Bronchial epithelial cell (primary cell): ENCODE measurements around the gene CHCHD4. TPM values are rescaled to one million over a fixed set of nuclear protein-coding genes. Genes with fewer than 3 reads are reported as not detected.
A peak's percentile ranks its signal among the peaks of the same experiment; 100 is the strongest.

Experiments
- DNase-seq: peaks from one replicate; pipeline ENCODE4 v3.0.0-alpha.2; 2010; ENCODE audit warnings: low read depth
- FAIRE-seq: peaks from 2 replicates; lab custom pipeline; 2011; peaks lifted over from hg19 to GRCh38; lab: Jason Lieb, UNC
- H3K27me3 ChIP-seq: 2 replicates; pipeline ENCODE4 v1.5.1; 2011; ENCODE audit warnings: low read length; ENCODE audit not compliant: control insufficient read depth, insufficient read depth
- H3K36me3 ChIP-seq: 2 replicates; pipeline ENCODE4 v1.5.1; 2011; ENCODE audit warnings: low read length; ENCODE audit not compliant: control insufficient read depth, insufficient read depth
- H3K4me3 ChIP-seq: 2 replicates; pipeline ENCODE4 v1.5.1; 2011; ENCODE audit warnings: mild to moderate bottlenecking, low read depth, low read length, control low read depth
- CTCF ChIP-seq: IDR thresholded peaks from 2 replicates; pipeline ENCODE4 v1.5.1; 2011; ENCODE audit warnings: mild to moderate bottlenecking, moderate library complexity, low read length, control low read depth, inconsistent platforms; ENCODE audit not compliant: insufficient read depth, severe bottlenecking
- total RNA-seq: library from RNA; depleted of rRNA; stranded (reverse); fragments of >200 nt; gene quantifications from 2 replicates; pipeline ENCODE4 v1.2.1, GENCODE V29; 2014

The CHCHD4 gene
- total RNA-seq, 1 donor from 2014 or later = 32.1 TPM

GRCh38 chr3:14137004-14137403 is 12.3 kb upstream of the CHCHD4 start:
- no peak for DNase-seq
- H3K4me3 ChIP-seq = no peak overlapping the region
- no peak for FAIRE-seq
- no peaks in the 10 kb centered on the region for H3K27me3 ChIP-seq
- TF ChIP-seq CTCF = no peak
- peaks cover 46% of the 10 kb centered on the region for H3K36me3 ChIP-seq

GRCh38 chr3:14135581-14135980 is 10.9 kb upstream of the CHCHD4 start:
- H3K36me3 ChIP-seq = peaks cover 52% of the 10 kb centered on the region
- H3K27me3 ChIP-seq = no peaks in the 10 kb centered on the region
- H3K4me3 ChIP-seq = no peak overlapping the region
- DNase-seq (no peak), FAIRE-seq (no peak)
- no peak for TF ChIP-seq CTCF

GRCh38 chr3:14134291-14134690 is 9.6 kb upstream of the CHCHD4 start:
- FAIRE-seq = no peak
- Histone ChIP-seq H3K36me3 (peaks cover 54% of the 10 kb centered on the region), H3K27me3 (no peaks in the 10 kb centered on the region), H3K4me3 (no peak overlapping the region)
- TF ChIP-seq CTCF = no peak
- DNase-seq = no peak

GRCh38 chr3:14133876-14134275 is 9.2 kb upstream of the CHCHD4 start:
- TF ChIP-seq CTCF = no peak
- Histone ChIP-seq H3K27me3 (no peaks in the 10 kb centered on the region), H3K4me3 (no peak overlapping the region), H3K36me3 (peaks cover 52% of the 10 kb centered on the region)
- DNase-seq (no peak), FAIRE-seq (no peak)

GRCh38 chr3:14133188-14133800 is 8.6 kb upstream of the CHCHD4 start:
- no peak for DNase-seq
- TF ChIP-seq CTCF = no peak
- Histone ChIP-seq H3K4me3 (no peak overlapping the region), H3K36me3 (peaks cover 50% of the 10 kb centered on the region), H3K27me3 (no peaks in the 10 kb centered on the region)
- FAIRE-seq = no peak

GRCh38 chr3:14132689-14133088 is 8.0 kb upstream of the CHCHD4 start:
- Histone ChIP-seq H3K36me3 (peaks cover 54% of the 10 kb centered on the region), H3K27me3 (no peaks in the 10 kb centered on the region), H3K4me3 (no peak overlapping the region)
- TF ChIP-seq CTCF = no peak
- FAIRE-seq (peak; percentile 23), DNase-seq (no peak)
